NCI-H2171 treated with DMSO at 0.1 percent for 48 hours (cell line): Measurements from ENCODE around the gene FAS.

Experiments
- DNase-seq: peaks from one replicate; lab custom pipeline; 2025; lab: John Stamatoyannopoulos, UW

Gene FAS

DNA sequence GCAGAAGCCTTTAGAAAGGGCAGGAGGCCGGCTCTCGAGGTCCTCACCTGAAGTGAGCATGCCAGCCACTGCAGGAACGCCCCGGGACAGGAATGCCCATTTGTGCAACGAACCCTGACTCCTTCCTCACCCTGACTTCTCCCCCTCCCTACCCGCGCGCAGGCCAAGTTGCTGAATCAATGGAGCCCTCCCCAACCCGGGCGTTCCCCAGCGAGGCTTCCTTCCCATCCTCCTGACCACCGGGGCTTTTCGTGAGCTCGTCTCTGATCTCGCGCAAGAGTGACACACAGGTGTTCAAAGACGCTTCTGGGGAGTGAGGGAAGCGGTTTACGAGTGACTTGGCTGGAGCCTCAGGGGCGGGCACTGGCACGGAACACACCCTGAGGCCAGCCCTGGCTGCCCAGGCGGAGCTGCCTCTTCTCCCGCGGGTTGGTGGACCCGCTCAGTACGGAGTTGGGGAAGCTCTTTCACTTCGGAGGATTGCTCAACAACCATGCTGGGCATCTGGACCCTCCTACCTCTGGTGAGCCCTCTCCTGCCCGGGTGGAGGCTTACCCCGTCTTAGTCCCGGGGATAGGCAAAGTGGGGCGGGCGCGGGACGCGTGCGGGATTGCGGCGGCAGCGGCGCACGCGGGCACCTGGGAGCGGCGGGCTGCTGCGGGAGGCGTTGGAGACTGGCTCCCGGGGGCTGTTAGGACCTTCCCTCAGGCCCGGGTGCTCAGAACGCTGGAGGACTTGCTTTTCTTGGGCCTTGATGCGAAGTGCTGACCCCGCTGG lies at the start of gene FAS:
Gene FAS, plus strand, starts transcription at position 415 of the 777 bp plus-strand sequence. Its CDS starts 79 bp downstream, at position 494.
- DNase-seq: no peak

DNA sequence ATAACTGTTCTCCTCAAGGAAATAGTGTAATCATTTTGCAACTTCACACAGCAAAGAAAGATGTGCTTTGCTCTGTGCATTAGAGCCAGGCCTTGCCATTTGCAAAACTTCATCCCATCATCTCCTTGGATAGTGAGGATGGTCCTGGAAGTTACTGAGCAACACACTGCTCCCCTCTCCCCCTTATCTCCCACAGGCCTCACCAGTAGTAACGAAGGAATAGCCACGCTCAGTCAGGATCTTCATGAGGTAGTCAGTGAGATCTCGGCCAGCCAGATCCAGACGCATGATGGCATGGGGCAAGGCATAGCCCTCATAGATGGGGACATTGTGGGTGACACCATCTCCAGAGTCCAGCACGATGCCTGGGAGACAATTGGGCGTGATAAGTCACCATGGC lies 49.6 kb upstream of the FAS start:
- DNase-seq: no peak

DNA sequence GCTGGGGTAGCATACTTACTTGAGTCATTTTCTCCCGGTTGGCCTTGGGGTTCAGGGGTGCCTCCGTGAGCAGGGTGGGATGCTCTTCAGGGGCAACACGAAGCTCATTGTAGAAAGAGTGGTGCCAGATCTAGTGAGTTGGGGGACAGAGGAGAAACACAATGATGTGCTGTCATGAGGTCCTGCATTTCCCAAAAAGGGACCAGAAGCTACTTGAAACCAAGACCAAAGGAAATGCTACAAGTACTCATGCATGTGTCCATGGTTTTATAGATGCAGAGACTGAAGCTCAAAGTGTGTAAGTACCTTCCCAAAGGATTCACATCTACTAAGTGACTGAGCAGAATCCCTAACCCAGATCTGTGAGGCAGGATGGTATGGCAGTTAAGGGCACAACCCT lies 46.8 kb upstream of the FAS start:
- DNase-seq: no peak

DNA sequence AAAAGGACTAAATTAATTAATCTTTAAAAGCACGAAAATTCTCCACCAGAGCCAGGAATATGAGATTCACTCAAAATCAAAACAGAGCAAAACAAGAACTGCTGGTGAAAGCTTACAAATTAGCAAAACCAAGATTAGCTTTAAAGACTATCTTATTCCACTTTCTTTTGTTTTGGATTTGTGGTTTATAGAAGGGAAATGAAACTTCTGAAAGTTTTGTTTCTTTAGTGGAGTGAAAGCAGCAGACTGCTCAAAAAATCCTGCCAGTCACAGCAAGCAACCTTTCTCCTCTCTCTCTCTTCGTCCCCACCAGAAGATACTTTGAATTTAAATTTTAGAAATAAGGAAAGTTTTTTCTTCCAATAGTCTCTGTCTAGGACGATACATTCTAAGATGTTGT lies 45.8 kb upstream of the FAS start:
- no peak for DNase-seq

DNA sequence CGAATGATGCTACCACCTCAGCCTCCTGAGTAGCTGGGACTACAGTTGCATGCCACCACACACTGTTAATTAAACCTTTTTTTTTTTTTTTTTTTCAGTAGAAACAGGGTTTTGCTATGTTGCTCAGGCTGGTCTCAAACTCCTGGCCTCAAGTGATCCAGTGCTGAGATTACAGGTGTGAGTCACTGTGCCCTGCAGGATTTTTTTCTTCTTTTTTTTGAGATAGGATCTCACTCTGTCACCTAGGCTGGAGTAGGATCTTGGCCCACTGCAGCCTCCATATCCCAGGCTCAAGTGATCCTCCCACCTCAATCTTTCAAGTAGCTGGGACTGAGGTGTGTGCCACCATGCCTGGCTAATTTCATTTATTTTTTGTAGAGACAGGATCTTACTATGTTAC lies 44.4 kb upstream of the FAS start:
- no peak for DNase-seq

DNA sequence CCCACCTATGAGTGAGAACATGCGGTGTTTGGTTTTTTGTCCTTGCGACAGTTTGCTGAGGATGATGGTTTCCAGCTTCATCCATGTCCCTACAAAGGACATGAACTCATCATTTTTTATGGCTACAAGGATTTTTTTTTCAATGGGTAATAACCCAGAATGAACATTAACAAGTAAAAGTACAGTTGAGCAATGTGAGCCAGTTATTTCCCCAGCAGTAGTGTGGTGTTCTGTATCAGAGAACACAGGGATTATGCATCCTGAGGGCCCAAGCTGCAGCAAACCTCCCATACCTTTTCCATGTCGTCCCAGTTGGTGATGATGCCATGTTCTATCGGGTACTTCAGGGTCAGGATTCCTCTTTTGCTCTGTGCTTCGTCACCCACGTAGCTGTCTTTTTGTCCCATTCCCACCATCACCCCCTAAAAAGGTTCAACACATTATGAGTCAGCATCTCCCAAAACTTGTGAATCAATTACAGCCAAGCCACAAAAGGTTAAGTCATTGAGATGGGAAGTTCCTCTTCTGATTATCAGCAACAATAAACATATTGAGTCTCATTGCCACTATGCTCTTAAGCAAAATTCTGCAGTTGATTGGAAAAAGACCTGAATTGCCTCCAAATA lies 43.5 kb upstream of the FAS start:
- no peak for DNase-seq

DNA sequence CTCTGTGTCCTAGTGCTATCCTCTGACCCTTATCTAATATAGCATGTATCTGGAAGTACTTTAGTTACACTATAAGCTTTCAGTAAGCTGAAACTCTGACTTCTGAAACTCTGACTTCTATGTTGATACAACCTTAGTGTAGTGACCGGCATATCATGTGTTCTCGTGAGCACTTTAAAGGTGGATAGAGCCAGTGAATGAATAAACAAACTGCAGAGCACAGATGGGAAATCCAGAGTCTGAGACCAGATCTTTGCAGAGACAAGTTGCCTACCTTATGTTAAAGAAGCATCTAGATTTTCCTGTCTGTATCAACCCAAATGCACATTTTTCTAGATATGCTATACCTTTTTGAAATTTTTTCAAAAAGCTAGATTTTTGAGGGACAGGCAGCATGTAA lies 41.5 kb upstream of the FAS start:
- DNase-seq: no peak

DNA sequence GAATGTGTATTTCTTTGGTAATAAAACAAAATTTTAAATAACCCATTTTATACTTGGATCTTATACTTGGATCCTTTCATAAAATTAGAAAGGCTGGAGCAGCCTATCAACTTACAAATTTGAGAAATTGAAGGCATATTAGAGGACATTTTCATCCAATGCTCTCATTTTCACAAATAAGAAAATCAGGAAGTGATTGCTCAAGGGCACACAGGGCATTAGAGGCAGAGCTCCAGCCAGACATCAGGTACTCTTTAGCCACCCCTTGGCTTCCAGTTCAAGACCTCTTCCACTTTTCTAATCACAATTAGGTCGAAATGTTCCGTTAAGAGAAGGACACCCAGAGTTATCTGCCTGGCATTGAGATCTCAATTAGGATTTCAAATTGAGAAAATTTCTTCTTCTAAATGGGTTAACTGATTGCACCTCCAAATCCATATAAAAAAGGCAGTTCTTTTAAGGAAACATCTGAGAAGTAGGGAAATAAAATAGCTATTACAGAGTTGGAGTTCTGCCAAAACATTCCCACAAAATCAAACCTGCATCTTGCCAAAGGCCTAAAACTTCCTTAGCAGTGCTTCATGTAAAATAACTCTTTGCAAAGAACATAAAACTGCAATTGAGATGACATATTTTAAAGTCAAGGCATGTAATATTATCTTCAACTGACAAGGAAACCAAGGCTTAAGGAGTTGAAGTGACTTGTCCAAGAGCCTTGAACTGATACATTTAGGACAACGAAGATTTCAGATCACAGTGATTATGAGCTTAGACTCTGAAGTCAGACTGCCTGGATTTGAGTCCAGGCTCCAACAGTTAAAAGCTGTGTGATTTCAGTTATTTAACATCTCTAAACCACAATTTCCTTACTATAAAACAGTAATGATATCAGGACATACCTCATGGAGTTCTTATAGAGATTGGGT lies 40.4 kb upstream of the FAS start:
- no peak for DNase-seq

DNA sequence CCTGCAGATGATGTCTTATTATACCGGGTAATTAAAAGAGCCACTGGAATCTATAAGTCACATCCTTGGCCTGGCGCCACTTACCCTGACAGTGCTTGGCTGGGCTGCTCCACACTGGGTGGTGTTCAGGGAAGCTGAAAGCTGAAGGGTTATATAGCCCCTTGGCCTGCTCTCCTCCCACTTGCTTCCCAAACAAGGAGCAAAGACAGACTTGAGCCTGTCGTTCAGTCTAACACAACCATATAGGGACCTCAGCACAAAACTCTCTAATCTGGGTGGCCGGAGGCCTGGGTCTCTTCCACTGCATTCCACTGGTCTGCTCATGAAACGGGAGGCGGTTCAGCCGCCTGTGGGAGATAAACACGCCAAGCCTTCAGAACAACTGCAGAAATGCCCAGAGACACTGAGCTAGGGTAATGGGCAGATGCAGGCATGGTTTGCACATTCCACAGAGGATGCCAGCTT lies 37.9 kb upstream of the FAS start, which contains the start of gene ACTA2:
Gene ACTA2, minus strand, starts transcription at position 127 of the 465 bp plus-strand sequence. CDS start 3,843 bp downstream, outside the sequence.
- no peak for DNase-seq

DNA sequence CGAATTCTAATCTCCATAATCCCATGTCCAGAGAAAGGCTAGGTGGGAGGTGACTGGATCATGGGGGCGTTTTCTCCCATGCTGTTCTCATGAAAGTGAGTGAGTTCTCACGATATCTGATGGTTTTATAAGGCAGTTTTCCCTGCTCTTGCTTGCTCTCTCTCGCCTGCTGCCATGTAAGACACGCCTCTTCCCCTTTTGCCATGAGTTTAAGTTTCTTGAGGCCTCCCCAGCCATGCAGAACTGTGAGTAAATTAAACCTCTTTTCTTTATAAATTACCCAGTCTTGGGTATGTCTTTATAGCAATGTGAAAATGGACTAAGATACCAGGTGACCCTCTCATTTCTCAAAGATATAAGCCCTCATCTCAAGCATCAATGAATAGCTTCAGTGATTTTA lies 36.9 kb upstream of the FAS start:
- DNase-seq: no peak

DNA sequence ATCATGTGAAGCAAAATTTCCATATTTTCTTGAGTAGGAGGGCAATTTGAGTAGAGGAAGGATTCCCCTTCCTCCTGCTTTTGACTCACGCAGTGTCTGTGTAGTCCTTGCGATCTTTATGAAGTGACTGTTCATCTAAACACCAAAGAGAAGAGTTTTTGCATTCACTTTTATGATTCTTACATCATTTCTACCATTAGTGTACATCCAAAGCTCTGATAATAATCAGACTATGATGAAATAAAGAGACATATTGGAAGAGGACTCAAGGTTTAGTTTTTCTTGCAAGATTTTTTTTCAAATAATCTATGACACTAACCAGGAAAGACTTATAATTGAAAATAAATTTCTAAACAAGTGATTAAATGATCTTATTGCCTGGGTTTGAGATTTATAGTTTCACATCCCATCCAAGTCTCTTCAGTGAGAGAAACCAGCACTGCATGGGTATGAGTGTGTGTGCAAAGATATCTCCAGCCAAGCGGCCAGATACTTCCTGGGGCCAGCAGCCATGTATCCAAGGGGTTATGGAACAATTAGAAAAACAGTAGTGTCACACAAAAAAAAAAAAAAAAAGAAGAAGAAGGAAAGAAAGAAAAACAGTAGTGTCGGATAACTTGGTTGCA lies 36.0 kb upstream of the FAS start:
- no peak for DNase-seq

DNA sequence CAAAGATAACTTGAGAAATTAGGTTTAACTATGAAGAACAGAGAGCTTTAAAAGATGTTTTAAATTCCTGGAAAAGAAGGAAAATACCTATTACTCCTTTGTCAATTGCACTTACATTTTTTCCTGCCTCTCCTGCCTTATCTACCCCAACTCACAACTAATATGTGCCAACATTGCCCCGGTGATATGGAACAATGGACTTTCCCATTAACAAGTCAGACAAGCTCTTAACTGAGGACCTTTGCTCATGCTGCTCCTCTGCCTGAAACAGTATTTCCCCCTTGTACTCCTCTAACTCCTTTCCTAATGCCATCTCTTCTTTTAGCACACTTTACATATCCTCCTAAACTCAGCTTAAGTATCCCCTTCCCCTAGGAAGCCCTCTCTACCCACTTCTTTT lies 33.2 kb upstream of the FAS start:
- DNase-seq: no peak

DNA sequence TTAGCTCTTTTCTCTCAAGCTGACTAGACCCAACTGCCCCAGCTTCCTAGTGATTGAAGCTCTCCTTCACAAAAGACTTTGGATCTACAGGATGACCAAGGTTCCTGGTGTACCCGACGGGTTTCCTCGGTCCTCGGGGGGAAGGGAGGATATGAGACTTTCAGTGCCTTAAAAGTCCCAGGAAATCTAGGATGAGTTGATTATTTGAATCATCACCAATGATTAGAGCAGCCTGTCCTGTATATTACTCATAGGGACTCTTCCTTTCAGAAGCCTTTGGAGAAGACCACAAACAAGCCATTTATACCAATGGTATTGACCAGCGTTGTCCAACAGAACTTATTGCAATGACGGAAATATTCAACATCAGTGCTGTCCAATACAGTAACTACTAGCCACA lies 31.9 kb upstream of the FAS start:
- DNase-seq: no peak

DNA sequence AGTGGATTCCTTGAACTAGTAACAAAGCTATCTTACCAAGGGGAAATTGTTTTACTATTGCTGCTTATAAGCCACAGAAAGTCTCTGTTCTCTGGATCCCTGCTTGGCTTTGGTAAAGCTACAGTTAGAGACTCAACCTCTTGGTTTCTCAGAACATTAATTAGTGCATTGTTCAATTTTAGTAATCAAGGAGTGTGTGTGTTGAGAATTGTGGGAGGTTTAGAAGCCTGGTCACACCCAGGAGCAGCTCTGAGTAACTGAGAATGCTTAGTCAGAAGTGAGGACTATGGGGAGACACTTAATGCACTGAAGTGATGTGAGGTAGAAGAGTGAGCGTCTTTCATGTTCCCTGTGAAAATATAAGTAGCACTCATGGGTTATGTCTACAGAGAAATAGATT lies 29.8 kb upstream of the FAS start:
- no peak for DNase-seq

DNA sequence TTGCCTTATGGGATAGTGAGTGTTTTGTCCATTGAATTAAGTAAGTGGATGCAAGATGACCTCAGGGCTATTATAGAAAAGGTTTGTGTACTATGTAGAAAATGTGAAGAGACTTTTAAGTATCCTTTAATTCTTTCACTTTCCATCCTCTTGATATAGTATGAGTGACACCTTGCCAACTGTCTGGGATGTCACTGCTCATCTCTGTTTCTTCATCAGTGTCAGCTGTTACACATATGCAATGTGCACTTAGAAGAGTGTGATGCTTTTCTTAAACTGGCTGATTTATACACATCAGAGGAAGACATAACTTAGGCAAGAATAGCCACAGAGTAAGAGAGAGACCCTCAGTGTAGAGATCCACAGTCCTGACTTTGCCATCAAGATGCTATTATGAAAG lies 29.3 kb upstream of the FAS start:
- no peak for DNase-seq

DNA sequence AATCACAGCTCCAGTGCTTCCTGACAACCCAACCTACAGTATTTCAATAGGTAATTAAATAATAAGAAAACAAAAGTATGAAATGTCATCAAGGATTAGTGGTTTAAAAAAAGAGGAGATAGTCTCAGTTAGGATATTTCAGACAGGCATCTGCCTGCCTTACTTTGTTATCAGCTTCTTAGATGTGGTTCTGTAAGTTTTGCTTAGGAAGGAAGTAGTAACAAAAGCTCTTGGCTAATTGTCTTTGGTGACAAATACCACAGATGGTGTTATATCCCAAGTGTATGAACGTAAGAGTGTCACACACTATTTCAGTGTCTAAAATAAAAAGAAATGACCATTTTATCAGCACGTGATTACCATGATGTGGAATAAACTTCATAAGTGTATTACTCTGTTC lies 28.3 kb upstream of the FAS start:
- DNase-seq: no peak

DNA sequence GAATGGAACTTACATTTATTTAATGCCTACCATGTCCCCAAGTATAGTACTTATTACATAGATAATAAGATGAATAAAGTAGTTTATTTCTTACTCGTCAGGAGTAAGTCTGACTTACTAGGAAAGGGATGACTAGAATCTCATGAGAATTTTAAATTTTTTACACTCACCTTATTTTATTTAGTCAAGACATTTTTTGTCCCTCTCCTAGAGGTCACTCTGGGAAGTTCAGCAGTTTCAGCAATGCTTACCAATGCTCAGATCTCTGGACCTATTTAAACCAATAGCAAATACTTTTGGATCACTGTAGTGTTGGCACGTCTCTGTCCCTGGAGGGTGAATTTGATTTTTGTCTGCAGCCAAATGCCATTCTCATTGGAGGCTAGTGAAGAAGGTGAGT lies 27.3 kb upstream of the FAS start:
- no peak for DNase-seq

DNA sequence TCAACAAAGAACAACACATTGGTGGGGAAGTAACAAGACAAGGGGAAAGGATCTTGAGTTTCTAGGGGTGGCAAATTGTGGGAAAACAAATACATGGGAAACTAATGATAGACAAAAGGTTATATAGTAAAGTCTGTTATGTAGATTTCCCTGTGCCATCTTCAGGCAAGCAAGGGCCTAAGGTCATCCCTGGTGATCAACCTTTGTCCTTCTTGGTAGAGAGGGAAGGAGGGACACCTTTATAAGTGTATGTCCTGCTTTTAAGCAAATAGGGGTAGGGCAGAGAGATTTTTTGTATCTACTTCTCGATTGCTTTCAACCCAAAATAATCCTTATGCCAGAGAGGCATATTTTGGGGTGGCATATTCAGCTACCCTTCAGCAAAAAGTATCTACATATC lies 26.2 kb upstream of the FAS start:
- no peak for DNase-seq

DNA sequence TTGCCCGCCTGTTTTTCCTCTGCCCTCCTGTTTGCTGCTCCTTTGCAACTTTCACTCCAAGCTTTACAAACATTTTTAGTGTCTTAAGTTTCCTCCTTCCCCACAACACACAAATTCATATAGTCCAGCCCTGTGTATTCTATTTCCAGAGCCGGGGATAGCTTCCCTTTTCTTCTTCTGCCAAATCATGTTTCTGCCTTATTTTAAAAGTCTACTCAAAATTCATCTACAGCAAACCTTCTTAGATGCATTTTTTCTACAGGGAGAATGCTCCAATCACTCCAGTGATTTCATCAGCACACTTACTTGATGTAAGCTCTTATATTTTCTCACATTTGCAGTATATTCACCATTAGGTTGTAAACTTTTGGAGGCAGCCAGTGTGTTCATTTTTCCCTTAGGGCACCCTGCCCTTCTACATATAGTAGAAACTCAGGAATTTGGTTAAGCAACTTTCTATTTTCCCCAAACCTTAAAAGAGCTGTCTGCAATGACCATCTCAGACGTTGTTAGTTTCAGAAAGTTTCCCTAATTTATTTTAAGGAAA lies 25.7 kb upstream of the FAS start:
- DNase-seq: no peak

DNA sequence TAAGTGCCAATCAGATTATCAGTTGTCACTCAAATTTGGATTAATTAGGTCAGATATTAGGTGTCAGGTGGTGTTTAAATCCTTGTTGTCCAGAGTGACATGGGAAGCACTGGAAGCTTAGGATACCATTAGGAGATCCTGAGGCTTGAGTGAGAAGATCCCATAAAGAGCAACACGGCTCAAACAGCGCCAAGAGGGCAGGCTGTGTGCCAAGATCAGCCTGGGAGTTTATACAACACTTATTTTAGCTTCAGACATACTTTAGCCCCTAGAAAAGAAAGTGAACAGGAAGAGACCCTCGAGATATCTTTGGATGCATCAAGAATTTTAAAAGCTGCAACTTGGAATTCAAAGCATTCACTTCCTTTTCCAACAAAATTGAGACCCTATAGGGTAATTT lies 23.8 kb upstream of the FAS start:
- no peak for DNase-seq

DNA sequence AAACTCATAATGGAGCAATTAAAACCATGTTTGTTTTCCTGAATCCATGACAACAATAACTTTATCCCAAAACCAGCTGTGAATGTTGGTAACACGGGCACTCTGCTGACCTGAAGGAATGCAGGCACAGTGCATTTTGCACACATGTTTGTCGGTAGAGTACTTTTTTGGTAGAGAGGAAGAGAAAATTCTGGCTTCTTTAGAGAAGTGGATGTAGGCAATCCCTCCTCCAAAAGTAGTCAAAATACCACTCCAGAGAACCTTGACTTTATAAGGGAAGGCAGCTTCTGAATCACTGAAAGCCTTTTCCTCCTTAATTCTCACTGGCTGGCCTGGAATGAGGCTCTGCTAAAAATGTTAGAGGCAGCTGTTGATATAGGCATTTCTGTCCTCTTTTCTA lies 22.2 kb upstream of the FAS start:
- no peak for DNase-seq
